ENCODE data around the gene SFMBT1.

DNA sequence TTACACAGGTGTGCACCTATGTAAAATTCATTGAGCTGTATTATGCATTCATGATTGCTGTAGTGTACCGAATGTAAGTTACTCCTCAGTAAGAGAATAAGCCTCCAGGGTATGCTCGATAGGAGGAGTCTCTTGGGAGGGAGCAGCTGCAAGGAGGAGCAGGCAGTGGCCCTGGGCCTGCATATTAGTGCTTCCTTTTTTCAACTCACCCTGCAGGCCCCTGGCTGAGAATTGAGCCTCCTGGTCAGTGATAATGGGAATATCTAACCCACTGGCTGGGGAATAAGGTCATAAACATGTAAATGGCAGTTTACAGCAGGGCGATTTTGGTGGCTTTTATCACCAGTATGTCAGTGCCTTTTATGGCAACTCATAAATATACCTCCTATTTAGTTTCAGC, 21.7 kb upstream of the SFMBT1 start:
- TF ChIP-seq, protein P1, sequence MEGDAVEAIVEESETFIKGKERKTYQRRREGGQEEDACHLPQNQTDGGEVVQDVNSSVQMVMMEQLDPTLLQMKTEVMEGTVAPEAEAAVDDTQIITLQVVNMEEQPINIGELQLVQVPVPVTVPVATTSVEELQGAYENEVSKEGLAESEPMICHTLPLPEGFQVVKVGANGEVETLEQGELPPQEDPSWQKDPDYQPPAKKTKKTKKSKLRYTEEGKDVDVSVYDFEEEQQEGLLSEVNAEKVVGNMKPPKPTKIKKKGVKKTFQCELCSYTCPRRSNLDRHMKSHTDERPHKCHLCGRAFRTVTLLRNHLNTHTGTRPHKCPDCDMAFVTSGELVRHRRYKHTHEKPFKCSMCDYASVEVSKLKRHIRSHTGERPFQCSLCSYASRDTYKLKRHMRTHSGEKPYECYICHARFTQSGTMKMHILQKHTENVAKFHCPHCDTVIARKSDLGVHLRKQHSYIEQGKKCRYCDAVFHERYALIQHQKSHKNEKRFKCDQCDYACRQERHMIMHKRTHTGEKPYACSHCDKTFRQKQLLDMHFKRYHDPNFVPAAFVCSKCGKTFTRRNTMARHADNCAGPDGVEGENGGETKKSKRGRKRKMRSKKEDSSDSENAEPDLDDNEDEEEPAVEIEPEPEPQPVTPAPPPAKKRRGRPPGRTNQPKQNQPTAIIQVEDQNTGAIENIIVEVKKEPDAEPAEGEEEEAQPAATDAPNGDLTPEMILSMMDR (conservative IDR thresholded peaks at IDR 0.05 in 1 of 2, IDR thresholded peaks at IDR 0.05 in 1 of 2; ENCODE audit: low read depth in 1 of 2, low read length in 2 of 2) = no peak
- no peak for TF ChIP-seq EZH2 (IDR thresholded peaks at IDR 0.05; ENCODE audit: low read length, missing control alignments)
